GM21526 (cell line): Measurements from ENCODE around the gene STPG2.
"Not testable (repeated sequence)": the region's sequence is repeated elsewhere in the genome, so short reads cannot be mapped to it uniquely, and the experiment has no call there.

ENCODE experiments used
- ATAC-seq: cut with Tn5 transposase; IDR thresholded peaks from one replicate; pipeline ENCODE4 v1.9.1; 2021; ENCODE audit warnings: moderate library complexity; ENCODE audit not compliant: unreplicated experiment, low FRiP score

Gene STPG2

DNA sequence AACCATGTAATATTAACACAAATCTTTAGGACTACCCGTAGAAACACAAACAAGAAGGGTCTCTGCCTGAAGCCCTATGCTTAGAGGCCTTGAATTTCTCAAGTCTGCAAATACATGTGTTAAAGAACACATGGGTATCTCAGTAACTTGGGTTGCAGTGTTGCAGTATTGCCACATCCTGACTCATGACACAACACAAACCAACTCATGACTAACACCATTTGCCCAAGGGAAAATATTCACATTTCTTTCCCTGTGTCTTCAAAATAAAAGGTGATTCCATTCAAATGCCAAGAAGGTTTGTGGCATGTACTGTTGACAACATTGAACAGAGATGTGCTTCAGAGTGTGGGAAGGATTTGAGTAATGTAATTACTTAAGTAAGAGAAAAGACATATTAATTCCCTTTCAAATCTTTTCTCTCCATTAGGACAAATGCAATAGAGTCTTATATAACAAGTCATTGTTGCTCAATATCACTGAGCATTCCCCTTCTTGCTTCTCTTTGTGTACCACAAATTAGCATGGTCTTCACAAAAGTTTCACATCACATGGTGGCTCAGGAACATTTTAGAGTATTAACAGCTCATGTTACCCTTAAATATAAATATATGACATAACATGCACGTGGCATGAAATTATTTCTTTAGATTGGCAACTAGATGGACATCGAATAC is 487.1 kb downstream of the STPG2 start:
- ATAC-seq: no peak

DNA sequence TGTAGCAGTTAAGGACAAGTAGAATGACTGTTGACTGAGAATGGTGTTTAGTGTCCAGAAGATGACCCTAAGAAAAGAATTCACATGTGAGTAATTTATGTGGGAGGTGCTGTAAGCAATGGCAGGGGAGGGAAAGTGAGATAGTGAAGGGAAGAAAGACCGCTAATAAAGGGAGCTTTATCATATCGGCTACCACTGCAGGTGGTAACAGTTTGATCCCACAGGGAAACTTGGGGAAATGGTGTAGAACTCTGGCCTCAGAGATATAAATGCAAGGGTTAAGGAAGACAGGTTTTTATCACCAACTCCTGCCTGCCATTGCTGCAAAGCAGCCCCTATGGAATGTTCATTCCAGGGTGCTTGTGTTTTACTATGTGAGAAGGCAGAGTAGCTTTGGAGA is 489.6 kb downstream of the STPG2 start:
- ATAC-seq: no peak

DNA sequence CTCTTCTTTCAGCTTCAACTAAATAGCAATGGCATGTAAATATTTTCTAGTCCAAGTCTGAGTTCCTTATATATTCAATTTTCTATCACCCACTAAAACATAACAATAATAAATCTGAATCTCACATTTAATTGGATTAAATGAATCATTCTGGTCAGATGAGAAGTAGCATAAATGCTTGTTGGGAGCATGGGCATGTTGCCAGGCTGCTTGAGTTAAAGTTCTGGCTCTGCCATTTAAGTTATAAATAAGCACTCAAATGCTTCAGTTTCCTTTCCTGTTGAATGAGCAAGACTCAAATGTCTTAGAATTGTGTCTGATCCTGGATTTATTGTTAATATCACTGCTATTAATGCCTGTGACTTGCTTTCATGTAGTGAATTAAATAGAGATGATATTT is 496.3 kb downstream of the STPG2 start:
- ATAC-seq: no peak

DNA sequence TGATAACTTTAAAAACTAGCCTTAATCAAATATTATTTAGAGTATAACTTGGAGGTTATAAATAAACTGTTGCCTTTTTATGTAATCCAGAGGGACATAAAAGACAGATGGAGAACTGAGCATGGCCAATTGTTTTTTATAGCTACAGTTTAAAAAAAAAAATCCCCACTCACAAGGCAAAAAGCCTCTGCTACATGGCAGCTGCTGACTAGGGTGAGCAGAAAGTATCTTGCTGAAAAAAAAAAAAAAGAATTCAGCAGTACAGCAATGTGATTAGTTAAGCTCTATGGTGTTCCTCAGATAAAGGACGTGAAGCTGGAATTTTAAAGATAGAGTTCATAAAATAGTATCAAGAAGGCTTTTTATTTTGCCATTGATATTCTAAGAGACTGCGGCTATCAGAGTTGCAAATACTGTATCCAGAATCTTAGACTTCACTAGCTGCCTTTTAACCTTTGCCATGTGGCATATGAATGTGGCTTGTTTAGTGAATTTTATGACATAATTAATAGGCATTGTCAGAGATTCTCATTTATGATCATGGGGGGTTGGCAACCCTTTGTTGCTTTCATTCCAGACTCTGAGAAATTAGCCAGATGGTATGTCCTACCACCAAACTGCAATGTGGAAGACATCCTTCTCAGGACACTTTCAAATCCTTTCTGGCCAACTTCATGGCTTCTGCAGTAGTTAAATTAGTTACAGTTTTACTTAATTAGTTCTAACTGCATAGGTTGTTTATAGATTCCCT is 498.0 kb downstream of the STPG2 start:
- no peak for ATAC-seq

DNA sequence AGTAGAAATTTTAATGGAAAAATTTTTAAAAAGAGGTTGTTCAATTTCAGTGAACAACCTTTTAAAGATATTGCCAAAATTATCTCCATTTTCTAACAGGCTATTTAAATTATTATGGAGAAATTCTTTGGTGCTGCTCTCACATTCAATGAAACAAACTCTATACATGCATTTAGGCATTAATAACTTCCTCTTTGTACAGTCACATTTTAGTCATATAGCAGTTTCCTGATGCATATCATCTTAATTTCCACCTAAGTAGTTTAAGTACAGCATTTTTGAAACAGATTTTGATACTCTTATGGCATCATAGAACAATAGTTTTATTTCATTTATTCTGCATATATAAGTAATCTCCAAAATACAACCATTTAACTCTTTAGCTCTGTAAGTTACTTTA is 500.1 kb downstream of the STPG2 start:
- no peak for ATAC-seq

DNA sequence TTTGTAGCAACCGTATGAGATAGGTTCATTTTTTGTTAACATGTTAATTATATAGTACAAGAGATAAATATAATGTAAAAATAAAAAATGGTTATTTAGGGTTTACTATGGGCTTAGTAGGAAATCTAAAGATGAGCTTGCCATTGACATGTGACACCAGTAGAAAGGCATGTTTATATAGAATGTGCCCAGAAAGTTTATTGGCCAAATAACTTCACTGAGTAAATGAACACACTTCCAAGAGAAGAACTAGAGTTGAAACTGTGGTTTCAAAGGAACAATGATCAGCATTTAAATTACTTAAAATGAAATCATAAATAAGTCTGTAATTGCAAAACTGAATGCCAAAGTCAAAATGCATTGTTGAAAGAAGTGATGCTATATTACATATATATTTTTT is 503.3 kb downstream of the STPG2 start:
- no peak for ATAC-seq

DNA sequence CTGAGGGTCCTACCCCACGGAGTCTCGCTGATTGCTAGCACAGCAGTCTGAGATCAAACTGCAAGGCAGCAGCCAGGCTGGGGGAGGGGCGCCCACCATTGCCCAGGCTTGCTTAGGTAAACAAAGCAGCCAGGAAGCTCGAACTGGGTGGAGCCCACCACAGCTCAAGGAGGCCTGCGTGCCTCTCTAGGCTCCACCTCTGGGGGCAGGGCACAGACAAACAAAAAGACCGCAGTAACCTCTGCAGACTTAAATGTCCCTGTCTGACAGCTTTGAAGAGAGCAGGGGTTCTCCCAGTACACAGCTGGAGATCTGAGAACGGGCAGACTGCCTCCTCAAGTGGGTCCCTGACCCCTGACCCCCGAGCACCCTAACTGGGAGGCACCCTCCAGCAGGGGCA is 509.4 kb downstream of the STPG2 start:
- not testable (repeated sequence) for ATAC-seq

DNA sequence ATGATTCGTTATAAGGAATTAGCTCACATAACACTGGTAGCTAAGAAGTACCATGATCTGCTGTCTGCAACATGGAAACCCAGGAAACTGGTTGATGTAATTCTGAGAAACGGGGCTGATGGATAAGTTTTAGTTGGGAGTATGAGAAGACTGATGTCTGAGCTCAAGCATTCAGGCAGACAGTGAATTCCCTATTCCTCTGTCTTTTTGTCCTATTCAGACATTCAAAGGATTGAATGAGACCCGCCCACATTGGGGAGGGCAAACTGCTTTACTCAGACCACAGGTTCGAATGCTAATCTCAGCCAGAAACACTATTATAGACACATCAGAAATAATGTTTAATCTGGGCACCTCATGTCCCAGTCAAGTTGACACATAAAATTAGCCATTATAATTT is 515.5 kb downstream of the STPG2 start:
- no peak for ATAC-seq

DNA sequence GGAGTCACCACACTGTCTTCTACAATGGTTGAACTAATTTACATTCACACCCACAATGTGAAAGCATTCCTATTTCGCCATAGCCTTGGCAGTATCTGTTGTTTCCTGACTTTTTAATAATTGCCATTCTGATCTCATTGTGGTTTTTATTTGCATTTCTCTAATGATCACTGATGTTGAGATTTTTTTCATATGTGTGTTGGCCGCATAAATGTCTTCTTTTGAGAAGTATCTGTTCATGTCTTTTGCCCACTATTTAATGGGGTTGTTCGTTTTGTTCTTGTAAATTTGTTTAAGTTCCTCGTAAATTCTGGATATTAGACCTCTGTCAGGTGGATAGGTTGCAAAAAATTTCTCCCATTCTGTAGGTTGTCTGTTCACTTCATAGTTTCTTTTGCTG is 519.1 kb downstream of the STPG2 start:
- no peak for ATAC-seq

DNA sequence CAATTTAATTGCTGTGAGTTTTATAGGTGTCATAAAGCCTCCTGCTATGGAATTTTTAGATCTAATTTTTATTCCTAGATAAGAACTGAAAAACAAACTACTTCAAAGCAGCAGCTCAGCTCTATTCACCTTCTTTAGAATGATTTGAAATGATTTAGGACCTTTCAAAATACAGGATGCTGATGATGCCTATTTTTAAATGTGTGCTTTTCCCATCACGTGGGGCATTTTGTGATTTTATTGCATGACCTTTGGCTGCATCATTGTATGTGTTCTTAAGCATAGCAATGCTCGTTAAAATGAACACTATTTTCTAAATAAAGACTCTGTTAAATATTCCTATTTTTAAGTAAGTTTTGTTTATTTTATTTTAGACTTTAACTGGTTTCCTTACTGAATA is 537.3 kb downstream of the STPG2 start:
- no peak for ATAC-seq

DNA sequence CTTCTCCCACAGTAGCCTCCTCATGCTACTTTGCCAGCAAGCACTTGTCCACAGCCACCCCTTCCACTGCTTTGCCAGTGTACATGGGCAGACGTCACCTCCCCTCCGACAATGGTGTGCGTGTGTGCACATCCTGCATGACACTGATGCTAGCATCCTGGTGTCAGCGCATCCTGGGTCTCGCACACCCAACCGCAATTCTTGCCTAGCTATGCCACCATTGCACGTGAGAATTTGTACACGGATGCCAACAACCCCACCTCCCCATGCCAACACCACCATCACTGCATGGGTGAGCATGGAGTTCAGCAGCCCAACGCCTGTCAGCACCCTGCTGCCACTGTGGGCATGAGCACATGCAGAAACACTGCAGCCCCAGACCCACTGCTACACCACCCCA is 550.0 kb downstream of the STPG2 start:
- no peak for ATAC-seq

DNA sequence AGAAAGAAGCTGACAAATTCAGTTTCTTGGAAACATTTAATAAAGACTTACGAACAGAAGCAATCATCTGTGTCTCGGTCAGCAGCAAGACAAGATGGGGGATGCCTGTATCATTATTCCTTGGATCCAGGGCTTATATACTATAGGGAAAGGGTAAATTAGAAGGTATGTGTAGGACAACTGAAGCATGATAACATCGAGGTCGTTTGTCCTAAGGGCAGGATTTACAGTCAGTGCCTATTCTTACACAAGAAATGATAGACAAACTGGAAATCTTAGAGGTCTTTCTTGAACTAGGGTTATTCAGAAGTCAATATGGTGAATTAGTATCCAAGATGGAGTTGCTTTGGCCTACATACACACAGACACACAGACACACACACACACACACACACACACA is 553.0 kb downstream of the STPG2 start:
- no peak for ATAC-seq

DNA sequence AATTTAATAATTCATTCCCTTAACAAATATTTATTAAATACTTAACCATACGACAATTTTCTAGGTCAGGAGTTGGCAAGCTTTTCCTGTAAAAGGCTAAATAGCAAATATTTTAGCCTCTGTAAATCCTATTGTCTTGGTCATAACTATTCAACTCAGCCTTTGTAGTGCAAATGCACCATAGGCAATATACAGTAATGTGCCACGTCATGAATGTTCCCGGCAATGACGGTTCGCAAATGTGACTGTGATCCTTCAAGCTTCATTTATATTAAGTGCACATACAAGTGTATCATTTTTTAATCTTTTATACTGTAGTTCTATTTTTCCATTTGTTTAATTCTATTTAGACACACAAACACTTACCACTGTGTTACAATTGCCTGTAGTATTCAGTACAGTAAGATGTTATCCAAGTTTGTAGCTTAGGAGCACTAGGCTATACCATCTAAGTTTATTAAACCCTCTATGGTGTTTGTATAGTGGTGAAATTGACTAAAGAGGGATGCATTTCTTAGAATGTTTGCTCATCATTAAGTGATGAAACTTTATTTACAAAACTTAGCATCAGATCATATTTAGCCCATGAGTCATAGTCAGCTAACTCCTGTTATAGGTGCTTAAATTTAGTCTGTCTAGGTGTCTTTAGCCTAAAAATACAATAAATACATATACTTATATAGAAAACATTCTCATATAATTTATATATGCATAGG is 553.6 kb downstream of the STPG2 start:
- no peak for ATAC-seq

DNA sequence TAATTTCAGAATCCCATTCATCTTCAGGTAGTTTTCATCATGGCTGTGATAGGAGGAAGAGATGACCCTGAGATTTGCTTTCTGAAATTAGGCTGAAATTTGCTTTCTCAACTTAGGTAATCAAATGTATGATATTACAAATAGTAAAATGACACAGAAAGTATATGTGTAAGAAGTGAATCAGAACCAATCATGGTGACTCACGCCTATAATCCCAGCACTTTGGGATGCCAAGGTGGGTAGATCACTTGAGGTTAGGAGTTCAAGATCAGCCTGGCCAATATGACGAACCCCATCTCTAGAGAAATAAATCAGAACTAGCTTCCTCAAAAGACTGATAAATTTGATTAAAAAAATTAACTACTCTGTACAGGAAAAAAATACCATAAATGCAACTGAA is 555.4 kb downstream of the STPG2 start:
- no peak for ATAC-seq

DNA sequence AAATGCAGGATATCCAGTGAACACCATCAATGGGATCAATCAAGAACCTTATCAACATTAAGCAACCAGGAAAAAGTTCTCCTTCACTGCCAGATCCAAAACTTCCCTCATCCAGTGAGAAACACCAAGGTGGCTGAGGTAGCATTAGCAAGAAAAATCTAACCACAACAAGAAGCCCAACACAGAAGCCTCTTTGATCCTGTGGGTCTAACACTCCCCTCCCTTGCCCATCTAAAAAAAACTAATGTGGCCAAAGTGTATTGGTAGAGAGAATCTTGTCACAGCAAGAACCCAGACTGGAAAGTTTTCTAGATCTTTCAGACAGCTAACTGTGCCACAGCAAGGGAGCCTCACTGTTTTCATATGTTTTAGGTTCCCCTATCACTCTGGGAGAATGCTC is 558.0 kb downstream of the STPG2 start:
- no peak for ATAC-seq

DNA sequence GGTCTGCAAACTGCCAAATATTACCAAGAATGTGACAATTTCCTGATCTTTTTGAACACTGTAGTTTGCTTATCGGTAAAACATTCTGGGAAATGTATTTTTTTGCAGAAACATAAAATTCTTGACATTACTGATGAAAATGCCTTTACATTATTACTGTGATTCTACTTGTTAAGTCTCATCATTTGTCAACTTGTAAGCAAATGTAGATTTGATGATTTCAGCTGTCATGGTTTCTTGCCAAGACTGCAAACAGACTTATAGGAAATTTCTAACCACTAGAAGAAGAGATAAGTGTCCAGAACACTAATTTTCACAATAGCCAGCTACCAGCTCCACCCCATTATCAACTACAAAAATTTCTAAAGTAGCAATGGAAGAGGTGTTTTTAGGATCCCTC is 560.4 kb downstream of the STPG2 start:
- ATAC-seq: no peak

DNA sequence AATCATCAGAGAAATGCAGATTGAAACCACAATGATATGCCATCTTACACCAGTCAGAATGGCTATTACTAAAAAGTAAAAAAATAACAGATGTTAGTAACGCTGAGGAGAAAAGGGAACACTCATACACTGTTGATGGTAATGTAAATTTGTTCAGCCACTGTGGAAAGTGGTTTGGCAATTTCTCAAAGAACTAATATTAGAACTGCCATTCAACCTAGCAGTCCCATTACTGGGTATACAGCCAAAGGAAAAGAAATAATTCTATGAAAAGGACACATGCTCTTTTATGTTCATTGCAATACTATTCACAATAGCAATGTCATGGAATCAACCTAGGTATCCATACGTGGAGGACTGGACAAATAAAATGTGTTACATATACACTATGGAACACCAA is 566.3 kb downstream of the STPG2 start:
- ATAC-seq: no peak

DNA sequence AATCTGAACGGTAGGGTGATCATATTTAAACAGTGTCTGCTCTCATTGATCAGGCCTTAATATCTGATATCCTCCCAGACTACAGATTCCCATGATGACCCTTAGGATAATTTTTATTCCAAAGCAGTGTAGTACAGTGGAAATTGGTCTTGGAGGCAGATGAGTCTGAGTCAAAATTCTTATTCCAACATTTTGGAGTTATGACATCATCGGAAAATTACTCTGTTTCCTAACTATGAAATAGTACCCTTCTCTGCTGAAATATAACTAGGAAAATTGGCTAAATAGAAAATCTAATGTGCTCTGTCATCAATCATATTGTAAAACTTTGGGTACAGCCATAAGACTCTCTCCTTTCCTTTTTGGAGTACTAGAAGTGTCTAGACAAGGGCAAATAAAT is 583.3 kb downstream of the STPG2 start:
- ATAC-seq: no peak

DNA sequence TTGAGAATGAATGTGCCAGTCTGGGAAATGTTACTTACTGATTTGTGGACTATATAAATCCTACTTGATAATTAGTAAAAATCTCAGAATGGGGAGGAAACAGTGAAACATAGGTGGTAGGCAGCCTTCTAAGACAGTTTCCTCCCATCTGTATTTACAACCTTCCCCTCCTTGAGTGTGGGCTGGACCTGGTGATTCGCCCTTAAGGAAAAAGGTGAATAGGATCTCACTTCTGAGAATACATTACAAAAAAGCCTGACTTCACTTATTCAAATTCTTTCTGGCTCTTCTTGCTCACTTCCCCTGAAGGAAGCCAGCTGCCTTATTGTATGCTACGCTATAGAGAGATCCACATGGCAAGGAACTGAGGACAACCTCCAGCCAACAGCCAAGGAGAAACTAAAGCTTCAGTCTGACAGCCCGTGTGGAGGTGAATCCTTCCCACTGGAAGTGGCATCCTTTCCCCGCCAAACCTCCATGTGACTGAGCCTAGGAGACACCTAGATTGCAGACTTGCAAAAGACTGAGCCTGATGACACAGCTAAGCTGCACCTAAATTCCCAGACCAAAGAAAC is 585.0 kb downstream of the STPG2 start:
- ATAC-seq: no peak

DNA sequence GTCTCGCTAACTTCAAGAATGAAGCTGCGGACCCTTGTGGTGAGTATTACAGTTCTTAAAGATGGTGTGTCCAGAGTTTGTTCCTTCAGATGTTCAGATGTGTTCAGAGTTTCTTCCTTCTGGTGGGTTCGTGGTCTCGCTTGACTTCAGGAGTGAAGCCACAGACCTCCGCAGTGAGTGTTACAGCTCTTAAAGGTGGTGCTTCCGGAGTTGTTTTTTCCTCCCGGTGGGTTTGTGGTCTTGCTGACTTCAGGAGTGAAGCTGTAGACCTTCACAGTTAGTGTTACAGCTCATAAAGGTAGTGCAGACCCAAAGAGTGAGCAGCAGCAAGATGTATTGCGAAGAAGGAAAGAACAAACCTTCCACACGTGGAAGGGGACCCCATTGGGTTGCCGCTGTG is 592.6 kb downstream of the STPG2 start:
- not testable (repeated sequence) for ATAC-seq

DNA sequence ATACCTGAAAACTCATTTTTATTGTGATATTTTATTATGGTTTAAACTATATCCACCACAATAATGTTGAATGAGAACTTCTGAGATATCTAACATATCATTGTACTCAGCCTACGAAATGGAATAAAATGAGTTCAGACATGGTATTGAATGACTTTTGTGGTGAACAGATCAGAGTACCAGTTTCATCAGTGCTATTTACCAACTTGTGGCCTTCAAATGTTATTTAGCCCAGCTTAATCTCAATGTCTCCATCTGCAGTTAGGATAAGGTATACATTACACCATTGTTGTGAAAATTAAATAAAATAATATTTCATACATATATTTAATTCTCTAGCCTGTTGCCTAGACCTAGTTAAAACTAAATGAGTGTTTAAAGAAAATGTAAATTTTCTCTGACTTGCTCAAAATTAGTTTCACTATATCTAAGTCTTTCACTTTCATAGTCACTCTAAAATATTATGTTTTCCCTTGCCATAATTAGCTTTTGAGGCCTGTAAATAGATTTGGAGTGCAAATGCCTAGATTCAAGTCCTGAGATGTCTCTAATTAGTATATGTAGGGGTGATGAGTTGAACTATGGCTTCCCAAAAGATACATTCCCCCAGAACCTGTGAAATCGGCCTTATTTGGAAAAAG is 594.2 kb downstream of the STPG2 start:
- ATAC-seq: peak; percentile 71
